Trophoblast cell (in vitro differentiated cells and primary cell): ENCODE measurements around the gene RIPOR3. TPM values are rescaled to one million over a fixed set of nuclear protein-coding genes. Genes with fewer than 3 reads are reported as not detected.
A peak's percentile ranks its signal among the peaks of the same experiment; 100 is the strongest.

Experiments used
- DNase-seq, 2 donors: peaks; one replicate each; pipeline ENCODE4 v3.0.0-alpha.2; 2016
- H2AFZ ChIP-seq: 2 replicates; pipeline ENCODE4 v1.6.1; 2013; ENCODE audit warnings: low read length, moderate library complexity, mild to moderate bottlenecking; ENCODE audit not compliant: insufficient read depth, poor library complexity
- H2AK5ac ChIP-seq: 2 replicates; pipeline ENCODE4 v1.6.1; 2013; ENCODE audit warnings: mild to moderate bottlenecking, low read length
- H2BK120ac ChIP-seq: 2 replicates; pipeline ENCODE4 v1.6.1; 2013; ENCODE audit warnings: low read length, mild to moderate bottlenecking, moderate library complexity; ENCODE audit not compliant: insufficient read depth, poor library complexity
- H2BK12ac ChIP-seq: 2 replicates; pipeline ENCODE4 v1.6.1; 2013; ENCODE audit warnings: mild to moderate bottlenecking, low read length, moderate library complexity
- H2BK5ac ChIP-seq: 2 replicates; pipeline ENCODE4 v1.6.1; 2013; ENCODE audit warnings: low read length, low read depth, moderate library complexity, mild to moderate bottlenecking; ENCODE audit not compliant: poor library complexity
- H3K14ac ChIP-seq: 2 replicates; pipeline ENCODE4 v1.6.1; 2013; ENCODE audit warnings: mild to moderate bottlenecking, low read length
- H3K18ac ChIP-seq: 2 replicates; pipeline ENCODE4 v1.6.1; 2013; ENCODE audit warnings: mild to moderate bottlenecking, low read length
- H3K23ac ChIP-seq: 2 replicates; pipeline ENCODE4 v1.6.1; 2013; ENCODE audit warnings: low read length
- H3K27ac ChIP-seq: 2 replicates; pipeline ENCODE4 v1.5.1; 2013; ENCODE audit warnings: low read depth, mild to moderate bottlenecking, inconsistent platforms, low read length, moderate library complexity
- H3K27me3 ChIP-seq: 2 replicates; pipeline ENCODE4 v1.6.1; 2013; ENCODE audit warnings: inconsistent platforms, mild to moderate bottlenecking, low read length, moderate library complexity; ENCODE audit not compliant: insufficient read depth
- H3K36me3 ChIP-seq, 2 experiments: 1 replicate in 1 of 2; 2 replicates in 1 of 2; pipeline ENCODE4 v1.6.1; 2013; ENCODE audit warnings: low read length in 2 of 2, mild to moderate bottlenecking in 2 of 2, moderate library complexity in 1 of 2; ENCODE audit not compliant: insufficient read depth in 2 of 2, control insufficient read depth in 1 of 2
- H3K4ac ChIP-seq: 2 replicates; pipeline ENCODE4 v1.6.1; 2013; ENCODE audit warnings: low read depth, mild to moderate bottlenecking, low read length, moderate library complexity
- H3K4me1 ChIP-seq, 2 experiments: 1 replicate in 1 of 2; 2 replicates in 1 of 2; pipeline ENCODE4 v1.6.1; 2013; ENCODE audit warnings: low read length in 2 of 2, mild to moderate bottlenecking in 2 of 2, moderate library complexity in 1 of 2; ENCODE audit not compliant: insufficient read depth in 2 of 2, control insufficient read depth in 1 of 2
- H3K4me2 ChIP-seq: 2 replicates; pipeline ENCODE4 v1.6.1; 2013; ENCODE audit warnings: inconsistent platforms, mild to moderate bottlenecking, low read length, moderate library complexity
- H3K4me3 ChIP-seq: 2 replicates; pipeline ENCODE4 v1.5.1; 2013; ENCODE audit warnings: mild to moderate bottlenecking, low read depth, low read length, inconsistent platforms
- H3K79me1 ChIP-seq: one replicate; pipeline ENCODE4 v1.6.1; 2013; ENCODE audit warnings: low read length
- H3K79me2 ChIP-seq: 2 replicates; pipeline ENCODE4 v1.6.1; 2013; ENCODE audit warnings: low read length, mild to moderate bottlenecking; ENCODE audit not compliant: control insufficient read depth, insufficient read depth, poor library complexity
- H3K9ac ChIP-seq: 2 replicates; pipeline ENCODE4 v1.6.1; 2013; ENCODE audit warnings: mild to moderate bottlenecking, low read length
- H3K9me3 ChIP-seq: 2 replicates; pipeline ENCODE4 v1.6.1; 2013; ENCODE audit warnings: low read depth, mild to moderate bottlenecking, control low read depth, inconsistent platforms, low read length; ENCODE audit not compliant: insufficient read depth
- H4K12ac ChIP-seq: 2 replicates; pipeline ENCODE4 v1.6.1; 2013; ENCODE audit warnings: low read depth, mild to moderate bottlenecking, low read length, moderate library complexity
- H4K8ac ChIP-seq: 2 replicates; pipeline ENCODE4 v1.6.1; 2013; ENCODE audit warnings: low read depth, mild to moderate bottlenecking, low read length, moderate library complexity
- H4K91ac ChIP-seq: one replicate; pipeline ENCODE4 v1.6.1; 2013; ENCODE audit warnings: low read depth, mild to moderate bottlenecking, low read length, moderate library complexity
- WGBS: extraction: QIAGEN DNeasy Blood & Tissue Kit; methylation state at CpG from one replicate; pipeline ENCODE4 v1.1.7; 2013; ENCODE audit warnings: missing lambda C conversion rate; ENCODE audit not compliant: insufficient read length, insufficient coverage; ENCODE audit errors: extremely low coverage; 5-methylcytosine and 5-hydroxymethylcytosine counted together
- polyA plus RNA-seq: library from polyadenylated mRNA; stranded (reverse); fragments of 200-250 nt; gene quantifications from 2 replicates; pipeline ENCODE4 v1.2.3, GENCODE V29; 2013

Gene RIPOR3, protein sequence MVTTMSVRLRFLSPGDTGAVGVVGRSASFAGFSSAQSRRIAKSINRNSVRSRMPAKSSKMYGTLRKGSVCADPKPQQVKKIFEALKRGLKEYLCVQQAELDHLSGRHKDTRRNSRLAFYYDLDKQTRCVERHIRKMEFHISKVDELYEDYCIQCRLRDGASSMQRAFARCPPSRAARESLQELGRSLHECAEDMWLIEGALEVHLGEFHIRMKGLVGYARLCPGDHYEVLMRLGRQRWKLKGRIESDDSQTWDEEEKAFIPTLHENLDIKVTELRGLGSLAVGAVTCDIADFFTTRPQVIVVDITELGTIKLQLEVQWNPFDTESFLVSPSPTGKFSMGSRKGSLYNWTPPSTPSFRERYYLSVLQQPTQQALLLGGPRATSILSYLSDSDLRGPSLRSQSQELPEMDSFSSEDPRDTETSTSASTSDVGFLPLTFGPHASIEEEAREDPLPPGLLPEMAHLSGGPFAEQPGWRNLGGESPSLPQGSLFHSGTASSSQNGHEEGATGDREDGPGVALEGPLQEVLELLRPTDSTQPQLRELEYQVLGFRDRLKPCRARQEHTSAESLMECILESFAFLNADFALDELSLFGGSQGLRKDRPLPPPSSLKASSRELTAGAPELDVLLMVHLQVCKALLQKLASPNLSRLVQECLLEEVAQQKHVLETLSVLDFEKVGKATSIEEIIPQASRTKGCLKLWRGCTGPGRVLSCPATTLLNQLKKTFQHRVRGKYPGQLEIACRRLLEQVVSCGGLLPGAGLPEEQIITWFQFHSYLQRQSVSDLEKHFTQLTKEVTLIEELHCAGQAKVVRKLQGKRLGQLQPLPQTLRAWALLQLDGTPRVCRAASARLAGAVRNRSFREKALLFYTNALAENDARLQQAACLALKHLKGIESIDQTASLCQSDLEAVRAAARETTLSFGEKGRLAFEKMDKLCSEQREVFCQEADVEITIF
- polyA plus RNA-seq, result 0.12 and 0.15 TPM in 2 replicates

DNA sequence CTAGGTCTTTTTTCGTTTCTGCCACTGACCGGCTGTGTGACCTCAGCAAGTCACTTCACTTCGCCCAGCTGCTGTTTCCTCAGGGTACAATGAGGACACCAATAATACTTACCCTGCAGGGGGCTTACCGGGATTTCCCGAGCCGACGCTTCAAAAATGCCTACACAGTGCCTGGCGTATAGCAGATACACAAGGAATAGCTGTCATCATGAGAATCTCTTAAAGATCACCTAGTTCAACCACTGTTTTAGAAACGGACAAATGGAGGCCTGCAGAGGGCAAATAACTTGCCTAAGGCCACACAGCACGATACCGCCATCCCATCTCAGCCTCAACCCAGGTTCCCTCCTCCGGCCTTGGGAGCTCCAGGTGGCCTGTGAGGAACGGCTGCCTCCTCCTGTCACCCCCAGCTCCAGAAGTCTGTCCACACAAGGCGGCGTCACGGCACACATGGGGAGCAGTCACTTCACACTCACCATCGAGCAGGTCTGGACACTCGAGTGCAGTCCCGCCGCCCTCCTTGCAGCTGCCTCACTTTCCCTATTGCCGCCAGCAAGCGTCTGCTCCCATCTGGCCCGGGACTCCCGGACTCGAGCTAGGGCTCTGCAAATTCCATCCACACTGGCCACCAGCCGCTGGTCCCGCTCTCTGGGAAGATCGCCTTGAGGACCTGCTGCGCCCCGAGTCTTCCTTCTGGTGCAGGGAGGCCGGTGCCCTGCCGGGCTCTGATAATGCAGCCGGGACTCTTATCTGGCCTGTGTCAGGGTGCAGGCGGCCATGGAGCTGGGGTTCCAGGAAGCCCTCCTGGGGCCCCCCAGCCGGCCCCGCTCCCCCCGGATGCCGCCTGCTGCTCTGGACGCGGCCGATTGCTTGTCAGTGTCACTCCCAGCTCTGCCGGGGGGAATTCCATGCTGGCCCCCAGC is at the start of gene RIPOR3:
Gene RIPOR3, minus strand, starts transcription at position 893 of the 923 bp plus-strand sequence. Its CDS starts 414 bp downstream, at position 479.
- Histone ChIP-seq H2AFZ (no peak within 1 kb of the TSS), H3K79me2 (no peaks in the 10 kb centered on the region), H3K4me2 (peak within 1 kb of the TSS; percentile 66), H2AK5ac (no peak within 1 kb of the TSS), H4K91ac (no peak within 1 kb of the TSS), H3K9me3 (no peaks in the 10 kb centered on the region), H3K4me1 (peaks cover 9 to 17% of the 10 kb centered on the region in 2 experiments), H2BK120ac (no peak within 1 kb of the TSS), H3K36me3 (no peaks in the 10 kb centered on the region), H3K4ac (no peak within 1 kb of the TSS), H3K18ac (no peak within 1 kb of the TSS), H3K23ac (no peak within 1 kb of the TSS), H2BK12ac (no peak within 1 kb of the TSS), H3K4me3 (peak within 1 kb of the TSS; percentile 18), H3K27me3 (no peaks in the 10 kb centered on the region), H3K79me1 (peaks cover 2% of the 10 kb centered on the region), H2BK5ac (no peak within 1 kb of the TSS), H3K9ac (no peak within 1 kb of the TSS), H3K14ac (no peak within 1 kb of the TSS), H4K12ac (no peak within 1 kb of the TSS), H3K27ac (no peak within 1 kb of the TSS), H4K8ac (no peak within 1 kb of the TSS)
- peak in 1 of 2 donors; percentile 37 for DNase-seq
- no CpG with 5 or more reads among the region's 42 CpGs for WGBS

DNA sequence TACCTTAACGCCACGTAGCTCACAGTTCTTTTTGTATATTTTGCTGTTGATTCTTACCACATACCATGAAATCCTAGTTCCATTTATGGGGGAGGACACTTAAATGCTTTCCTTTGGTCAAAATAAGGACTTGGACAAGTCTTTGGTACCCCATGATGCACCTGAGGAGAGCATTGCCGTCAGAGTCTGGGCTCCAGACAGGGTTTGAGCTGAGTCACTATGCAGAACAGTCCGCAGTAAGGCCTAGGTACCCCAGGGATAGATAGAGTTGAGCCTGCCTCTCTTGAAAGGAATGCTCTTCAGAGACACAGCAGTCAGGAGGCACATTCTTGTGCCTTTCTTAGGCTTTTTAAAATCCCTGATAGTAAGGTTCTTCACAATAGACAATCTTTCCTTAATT is 46.0 kb upstream of the RIPOR3 start:
- Histone ChIP-seq H3K23ac (no peak overlapping the region), H3K4me2 (no peak overlapping the region), H3K9me3 (no peaks in the 10 kb centered on the region), H3K79me2 (peaks cover 6% of the 10 kb centered on the region), H4K12ac (no peak overlapping the region), H2AK5ac (no peak overlapping the region), H2BK12ac (no peak overlapping the region), H3K79me1 (peaks cover 16% of the 10 kb centered on the region), H3K14ac (no peak overlapping the region), H3K36me3 (peaks cover 0 to 8% of the 10 kb centered on the region in 2 experiments), H3K4ac (no peak overlapping the region), H4K8ac (no peak overlapping the region), H2AFZ (no peak overlapping the region), H3K27ac (peak overlapping the region; percentile 66), H4K91ac (no peak overlapping the region), H3K18ac (no peak overlapping the region), H3K9ac (no peak overlapping the region), H2BK5ac (no peak overlapping the region), H3K27me3 (no peaks in the 10 kb centered on the region), H3K4me3 (no peak overlapping the region), H2BK120ac (no peak overlapping the region), H3K4me1 (peaks cover 17 to 18% of the 10 kb centered on the region in 2 experiments)
- no peak for DNase-seq
- no CpG with 5 or more reads among the region's 4 CpGs for WGBS

DNA sequence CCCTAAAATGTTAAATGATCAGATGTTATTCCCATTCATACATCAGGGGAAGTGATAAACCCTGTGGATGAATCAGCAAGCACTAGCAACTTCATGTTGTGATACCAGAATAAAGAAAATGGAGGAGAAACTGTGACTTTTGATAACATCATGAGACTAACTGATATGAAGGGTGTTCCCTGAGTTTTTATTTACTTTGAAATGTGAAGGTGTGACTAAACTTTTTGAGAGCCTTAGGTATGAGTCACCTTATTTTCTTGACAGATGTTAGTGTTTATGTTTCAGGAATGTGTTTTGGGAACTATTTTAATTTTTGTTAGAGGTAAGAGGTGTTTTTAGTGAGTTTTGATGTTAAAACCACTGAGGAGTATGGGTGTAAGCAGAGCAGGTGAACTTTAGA is 44.5 kb upstream of the RIPOR3 start:
- Histone ChIP-seq H3K4me2 (no peak overlapping the region), H2AFZ (no peak overlapping the region), H4K8ac (no peak overlapping the region), H3K79me1 (peaks cover 18% of the 10 kb centered on the region), H3K14ac (no peak overlapping the region), H3K4me3 (no peak overlapping the region), H4K12ac (no peak overlapping the region), H3K27ac (no peak overlapping the region), H2AK5ac (no peak overlapping the region), H3K4ac (no peak overlapping the region), H2BK120ac (no peak overlapping the region), H3K79me2 (peaks cover 15% of the 10 kb centered on the region), H3K9me3 (no peaks in the 10 kb centered on the region), H4K91ac (no peak overlapping the region), H3K23ac (no peak overlapping the region), H3K36me3 (peaks cover 0 to 8% of the 10 kb centered on the region in 2 experiments), H3K9ac (no peak overlapping the region), H3K4me1 (peaks cover 10 to 11% of the 10 kb centered on the region in 2 experiments), H3K18ac (no peak overlapping the region), H3K27me3 (no peaks in the 10 kb centered on the region), H2BK5ac (no peak overlapping the region), H2BK12ac (no peak overlapping the region)
- peak in 1 of 2 donors; percentile 74 for DNase-seq
